HG02571 (cell line): ENCODE data around the gene TADA2B.

Experiments used
- ATAC-seq: cut with Tn5 transposase; IDR thresholded peaks from one replicate; pipeline ENCODE4 v1.9.1; 2021; ENCODE audit warnings: mild to moderate bottlenecking, moderate library complexity; ENCODE audit not compliant: unreplicated experiment

Gene TADA2B

GRCh38 chr4:7043284-7044136, at the start of gene TADA2B:
TADA2B (plus strand) TSS chr4:7043372; CDS start chr4:7043580, 208 bp downstream.
- ATAC-seq, result peak; percentile 29

DNA sequence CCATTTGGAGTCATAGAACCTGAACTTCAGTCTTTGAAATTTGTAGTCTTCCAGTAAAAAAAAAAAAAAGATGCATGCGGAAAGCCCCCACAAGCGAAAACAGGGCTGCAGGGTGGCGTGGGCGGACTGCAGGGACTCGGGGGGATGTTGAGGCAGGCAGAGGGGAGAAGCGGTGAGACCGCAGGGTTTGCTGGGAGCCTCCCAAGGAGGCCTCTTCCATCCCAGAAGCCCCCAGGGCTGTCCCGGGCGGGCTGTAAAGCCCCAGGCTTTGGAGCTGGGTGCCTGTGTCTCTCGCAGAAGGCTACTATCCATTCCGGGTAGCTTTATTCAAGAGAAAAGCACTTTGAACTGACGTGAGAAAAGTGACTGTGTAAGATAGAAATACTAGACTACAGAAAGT, 46.7 kb upstream of the TADA2B start:
- ATAC-seq, result no peak

GRCh38 chr4:6999172-7000086, 43.7 kb upstream of the TADA2B start:
- no peak for ATAC-seq

- no peak for ATAC-seq
Observed at GRCh38 chr4:7000421-7001176, 42.6 kb upstream of the TADA2B start.

DNA sequence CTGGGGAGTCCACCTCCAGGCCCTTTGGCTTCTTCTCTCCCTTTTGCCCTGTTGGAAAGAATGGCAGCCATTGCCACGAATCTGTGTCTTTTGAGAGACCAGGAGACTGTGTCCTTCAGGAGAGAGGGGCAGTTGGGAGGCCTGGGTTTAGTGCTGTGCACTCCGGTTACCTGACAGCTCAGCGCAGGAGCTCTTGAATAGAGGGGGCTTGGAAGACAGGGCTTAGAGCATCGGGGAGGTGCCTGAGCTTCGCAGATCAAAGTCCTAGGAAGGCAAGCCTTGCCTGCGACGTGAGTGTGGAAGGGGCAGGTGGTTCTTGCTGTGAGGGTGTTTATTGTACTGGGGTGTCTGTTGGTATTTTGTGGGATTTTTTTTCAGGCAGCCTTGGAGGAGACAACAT, 41.9 kb upstream of the TADA2B start:
- no peak for ATAC-seq

- ATAC-seq, result no peak
Observed at GRCh38 chr4:7002336-7002735, 40.8 kb upstream of the TADA2B start.

DNA sequence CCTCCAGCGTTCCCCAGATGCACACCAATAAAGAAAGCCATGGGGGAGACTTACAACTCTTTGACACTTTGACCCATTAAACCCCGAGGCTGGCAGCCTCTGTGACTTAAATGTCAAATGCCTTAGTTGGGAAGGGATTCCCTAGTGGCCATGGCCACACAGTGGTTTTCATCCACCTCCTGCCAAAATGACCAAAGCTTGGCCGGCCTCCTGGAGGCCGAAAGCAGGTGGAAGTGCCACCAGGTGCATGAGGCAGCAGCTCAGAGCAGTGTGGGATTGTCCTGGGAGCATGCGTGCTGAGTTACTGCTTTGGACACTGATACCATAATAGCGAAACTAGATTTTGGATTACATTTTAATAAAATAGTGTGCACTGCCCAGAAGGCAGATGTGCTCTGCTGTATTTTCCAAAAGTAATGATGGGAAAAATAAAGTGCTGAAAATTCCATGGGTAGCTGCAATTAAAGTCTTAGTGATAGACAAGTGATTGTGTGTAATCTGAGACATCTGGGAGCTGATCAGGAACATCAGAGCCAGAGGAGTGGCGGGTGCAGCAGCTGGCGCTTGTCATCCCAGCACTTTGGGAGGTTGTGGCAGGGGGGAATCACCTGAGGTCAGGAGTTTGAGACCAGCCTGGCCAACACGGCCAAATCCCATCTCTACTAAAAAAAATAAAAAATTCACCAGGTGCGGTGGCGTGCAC, 39.8 kb upstream of the TADA2B start:
- ATAC-seq, result no peak

GRCh38 chr4:7003879-7004240, 39.3 kb upstream of the TADA2B start:
- no peak for ATAC-seq

DNA sequence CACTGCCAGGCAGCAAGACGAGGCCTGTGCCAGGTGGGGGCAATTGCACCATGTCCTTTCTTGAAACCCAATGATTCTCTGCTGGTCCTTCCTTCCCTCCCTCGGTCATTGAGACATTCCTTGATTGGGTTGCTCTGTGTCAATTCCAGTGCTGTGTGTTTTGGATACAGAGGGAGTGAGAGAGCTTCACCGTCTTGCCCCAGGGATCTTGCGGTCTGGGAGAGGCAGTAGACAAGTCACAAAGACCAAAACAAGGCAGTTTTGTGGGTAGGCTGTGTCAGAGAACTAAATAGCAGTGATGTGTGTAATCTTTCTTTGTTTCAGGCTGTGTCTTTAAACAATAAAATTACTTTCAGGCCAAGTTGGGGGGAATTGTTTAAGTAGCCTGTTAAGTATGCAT, 38.8 kb upstream of the TADA2B start:
- no peak for ATAC-seq

DNA sequence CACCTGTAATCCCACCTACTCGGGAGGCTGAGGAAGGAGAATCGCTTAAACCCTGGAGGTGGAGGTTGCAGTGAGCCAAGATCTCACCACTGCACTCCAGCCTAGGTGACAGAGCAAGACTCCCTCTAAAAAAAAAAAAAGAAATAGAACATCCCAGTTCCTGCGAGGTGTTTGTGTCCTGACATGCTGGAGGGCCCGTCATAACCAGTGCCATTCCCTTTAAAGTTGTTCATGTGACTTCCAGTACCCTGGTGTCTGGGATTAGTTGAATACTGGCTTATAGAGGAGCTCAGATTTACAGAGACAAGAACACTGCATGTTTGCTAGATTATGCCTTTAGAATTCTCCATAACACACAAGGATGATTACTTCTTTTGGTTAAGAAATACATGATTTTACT, 37.6 kb upstream of the TADA2B start:
- no peak for ATAC-seq

GRCh38 chr4:7006411-7006810, 36.8 kb upstream of the TADA2B start:
- no peak for ATAC-seq

GRCh38 chr4:7007142-7007907, 35.8 kb upstream of the TADA2B start:
- no peak for ATAC-seq

- ATAC-seq, result no peak
Observed at GRCh38 chr4:7007944-7008343, 35.2 kb upstream of the TADA2B start.

DNA sequence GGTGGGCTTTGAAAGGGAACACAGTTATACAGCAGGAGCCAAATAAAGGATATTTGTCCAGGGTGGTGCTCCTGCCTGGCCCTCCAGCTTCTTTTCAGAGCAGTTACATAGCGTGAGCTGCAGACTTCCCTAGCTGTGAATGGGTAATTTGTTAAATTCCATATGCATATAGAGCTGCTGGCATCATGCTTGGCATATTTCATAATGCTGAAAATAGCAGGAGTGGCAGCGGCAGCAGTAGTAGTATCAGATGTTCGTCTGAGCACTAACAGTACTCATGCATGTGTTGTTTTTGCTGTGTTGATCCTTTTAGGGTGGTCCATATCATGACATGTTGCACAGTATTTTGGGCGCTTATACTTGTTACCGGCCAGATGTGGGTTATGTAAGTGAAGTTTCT, 33.6 kb upstream of the TADA2B start:
- no peak for ATAC-seq

- ATAC-seq, result no peak
Observed at GRCh38 chr4:7013175-7013574, 30.0 kb upstream of the TADA2B start.

- ATAC-seq, result no peak
Observed at GRCh38 chr4:7014815-7015214, 28.4 kb upstream of the TADA2B start.

DNA sequence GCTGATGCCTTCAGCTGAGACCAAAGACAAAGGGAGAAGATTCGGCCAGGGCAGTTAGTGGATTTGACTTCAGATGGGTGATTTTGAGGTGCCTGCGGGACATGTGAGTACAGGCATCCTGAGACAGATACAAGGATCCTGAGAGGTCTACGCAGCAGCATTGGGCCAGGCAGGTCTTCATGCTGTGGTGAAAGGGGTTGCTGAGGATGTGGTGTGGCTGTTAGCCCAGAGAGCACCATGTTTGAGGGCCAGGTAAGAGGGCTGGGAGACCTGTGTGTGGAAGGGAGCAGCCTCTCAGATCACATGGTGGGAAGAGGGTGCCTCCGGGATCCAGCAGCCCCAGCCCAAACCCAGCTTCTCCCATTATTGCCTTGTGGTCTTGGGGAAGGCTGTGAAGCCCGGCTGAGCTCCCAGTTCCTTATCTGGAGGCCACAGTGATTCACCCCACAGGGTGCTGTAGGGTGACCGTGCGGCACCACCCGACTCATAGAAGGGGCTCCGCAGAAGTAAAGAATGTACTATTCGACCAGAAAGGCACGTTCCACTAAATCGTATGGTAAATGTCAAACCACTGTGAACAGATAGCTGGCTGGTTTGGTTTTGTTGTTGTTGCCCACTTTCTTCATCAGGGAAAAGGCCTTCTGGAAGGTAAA, 27.7 kb upstream of the TADA2B start:
- ATAC-seq, result no peak

DNA sequence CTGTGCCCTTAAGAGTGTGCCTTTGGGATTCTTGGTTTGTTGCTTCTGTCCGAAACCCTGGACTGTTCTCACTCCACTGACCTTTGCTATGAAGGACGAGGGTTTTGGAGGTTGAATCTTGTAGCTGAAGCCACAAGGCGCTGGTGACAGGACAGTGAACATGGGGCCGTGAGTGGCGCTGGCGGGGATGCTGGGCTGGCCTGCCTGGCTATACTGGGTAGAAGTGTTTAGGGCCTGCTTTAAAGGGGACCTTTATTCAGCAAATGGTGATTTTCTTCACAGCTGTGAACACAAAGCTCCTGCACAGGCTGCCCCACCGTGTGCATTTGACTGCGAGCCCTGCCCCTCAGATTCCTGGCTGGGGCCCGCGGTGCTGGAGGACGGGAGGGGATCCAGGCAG, 27.1 kb upstream of the TADA2B start:
- no peak for ATAC-seq

DNA sequence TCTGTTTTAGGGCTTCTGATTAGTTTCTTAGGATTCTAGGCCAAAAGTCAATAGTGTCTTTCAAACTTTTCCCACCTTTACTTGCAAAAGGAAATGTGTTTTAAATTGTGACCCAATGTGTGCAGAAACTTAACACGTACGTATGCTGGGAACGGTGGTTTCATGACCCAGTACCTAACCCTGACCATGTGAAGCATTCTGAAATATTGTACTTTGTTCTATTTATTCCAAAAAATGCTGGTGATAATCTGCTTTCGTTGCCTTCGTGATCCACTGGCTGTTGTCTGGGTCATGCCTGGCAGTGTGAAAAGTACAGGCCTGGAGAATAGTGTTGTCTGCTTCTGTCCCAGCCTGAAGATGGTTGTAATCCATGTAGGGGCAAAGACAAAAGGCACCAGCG, 26.7 kb upstream of the TADA2B start:
- ATAC-seq, result no peak
